ENCODE data around the gene ANTXR1.

- TF ChIP-seq, protein P1, sequence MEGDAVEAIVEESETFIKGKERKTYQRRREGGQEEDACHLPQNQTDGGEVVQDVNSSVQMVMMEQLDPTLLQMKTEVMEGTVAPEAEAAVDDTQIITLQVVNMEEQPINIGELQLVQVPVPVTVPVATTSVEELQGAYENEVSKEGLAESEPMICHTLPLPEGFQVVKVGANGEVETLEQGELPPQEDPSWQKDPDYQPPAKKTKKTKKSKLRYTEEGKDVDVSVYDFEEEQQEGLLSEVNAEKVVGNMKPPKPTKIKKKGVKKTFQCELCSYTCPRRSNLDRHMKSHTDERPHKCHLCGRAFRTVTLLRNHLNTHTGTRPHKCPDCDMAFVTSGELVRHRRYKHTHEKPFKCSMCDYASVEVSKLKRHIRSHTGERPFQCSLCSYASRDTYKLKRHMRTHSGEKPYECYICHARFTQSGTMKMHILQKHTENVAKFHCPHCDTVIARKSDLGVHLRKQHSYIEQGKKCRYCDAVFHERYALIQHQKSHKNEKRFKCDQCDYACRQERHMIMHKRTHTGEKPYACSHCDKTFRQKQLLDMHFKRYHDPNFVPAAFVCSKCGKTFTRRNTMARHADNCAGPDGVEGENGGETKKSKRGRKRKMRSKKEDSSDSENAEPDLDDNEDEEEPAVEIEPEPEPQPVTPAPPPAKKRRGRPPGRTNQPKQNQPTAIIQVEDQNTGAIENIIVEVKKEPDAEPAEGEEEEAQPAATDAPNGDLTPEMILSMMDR (IDR thresholded peaks at IDR 0.05): no peak
- TF ChIP-seq RAD21 (IDR thresholded peaks at IDR 0.05; ENCODE audit: low read length) (no peak), USF2 (IDR thresholded peaks at IDR 0.05; ENCODE audit: borderline replicate concordance, low read depth, low read length) (no peak), YY1 (IDR thresholded peaks at IDR 0.05; ENCODE audit: low read depth) (no peak), EP300 (IDR thresholded peaks at IDR 0.05; ENCODE audit: borderline replicate concordance in 1 of 2, low read depth in 1 of 2, low read length in 1 of 2) (no peak), POLR2AphosphoS5 (IDR thresholded peaks at IDR 0.05; ENCODE audit: low read depth, low read length) (no peak), NFIC (IDR thresholded peaks at IDR 0.05; ENCODE audit: borderline replicate concordance) (no peak), TAF1 (IDR thresholded peaks at IDR 0.05; ENCODE audit: borderline replicate concordance, low read depth, low read length) (no peak), CHD2 (IDR thresholded peaks at IDR 0.05; ENCODE audit: low read length, partially characterized antibody) (no peak), GATA2 (CRISPR knock-in tag; IDR thresholded peaks at IDR 0.05) (no peak), JUND (IDR thresholded peaks at IDR 0.05) (no peak)
- TF ChIP-seq, protein P2, sequence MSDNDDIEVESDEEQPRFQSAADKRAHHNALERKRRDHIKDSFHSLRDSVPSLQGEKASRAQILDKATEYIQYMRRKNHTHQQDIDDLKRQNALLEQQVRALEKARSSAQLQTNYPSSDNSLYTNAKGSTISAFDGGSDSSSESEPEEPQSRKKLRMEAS (IDR thresholded peaks at IDR 0.05; ENCODE audit: low read depth): no peak
Measured at GRCh38 chr2:69017835-69018234, 4.9 kb downstream of the ANTXR1 start.

Data from SK-N-SH (cell line).